H1 (cell line): ENCODE measurements around the gene ACACB. TPM values are rescaled to one million over a fixed set of nuclear protein-coding genes. Genes with fewer than 3 reads are reported as not detected.

Experiments used
- CTCF ChIA-PET: fragments of 300-600 bp; sonication (Branson Sonifier 250); formaldehyde crosslinking; loops from one replicate; lab custom pipeline; 2021; ENCODE audit not compliant: partially characterized antibody; lab: Charles Lee
- POLR2A ChIA-PET: fragments of 300-600 bp; sonication (Branson Sonifier 250); formaldehyde crosslinking; loops from one replicate; lab custom pipeline; 2021; ENCODE audit warnings: inconsistent platforms; ENCODE audit not compliant: partially characterized antibody; lab: Charles Lee
- DNase-seq, 2 experiments: peaks; one replicate each; pipeline versions ENCODE4 v3.0.0 to v3.0.0-alpha.2; 2010 to 2022; ENCODE audit warnings: low spot score in 2 of 2, low read depth in 1 of 2, mixed read lengths in 1 of 2
- FAIRE-seq: peaks from 2 replicates; lab custom pipeline; 2011; peaks lifted over from hg19 to GRCh38; lab: Jason Lieb, UNC
- H2AFZ ChIP-seq: 2 replicates; pipeline ENCODE4 v1.8.1; 2012; ENCODE audit warnings: low read length, inconsistent platforms
- H2AK5ac ChIP-seq: 2 replicates; pipeline ENCODE4 v1.6.1; 2013; ENCODE audit warnings: low read depth, low read length
- H2BK120ac ChIP-seq: replicated peaks from 2 replicates; pipeline ENCODE3; 2013; ENCODE audit warnings: low read depth, low read length, inconsistent platforms
- H2BK12ac ChIP-seq: 2 replicates; pipeline ENCODE4 v1.6.1; 2013; ENCODE audit warnings: low read depth, low read length
- H2BK15ac ChIP-seq: 2 replicates; pipeline ENCODE4 v1.6.1; 2013; ENCODE audit warnings: low read length
- H2BK20ac ChIP-seq: 2 replicates; pipeline ENCODE4 v1.6.1; 2013; ENCODE audit warnings: low read length
- H2BK5ac ChIP-seq: 2 replicates; pipeline ENCODE4 v1.6.1; 2013; ENCODE audit warnings: low read depth, low read length
- H3K14ac ChIP-seq: 2 replicates; pipeline ENCODE4 v1.6.1; 2013; ENCODE audit warnings: inconsistent platforms; ENCODE audit not compliant: insufficient read length
- H3K18ac ChIP-seq: 2 replicates; pipeline ENCODE4 v1.6.1; 2013; ENCODE audit warnings: low read length; ENCODE audit errors: extremely low read depth
- H3K23ac ChIP-seq: 2 replicates; pipeline ENCODE4 v1.6.1; 2013; ENCODE audit warnings: inconsistent platforms; ENCODE audit not compliant: insufficient read length
- H3K23me2 ChIP-seq: 2 replicates; pipeline ENCODE4 v1.6.1; 2013; ENCODE audit warnings: low read depth, low read length
- H3K27ac ChIP-seq: 2 replicates; pipeline ENCODE4 v1.6.1; 2011; ENCODE audit warnings: low read depth, low read length, inconsistent platforms
- H3K27me3 ChIP-seq, 4 experiments: replicated peaks in 1 of 4; 1 replicate in 1 of 4; 2 replicates in 3 of 4; pipeline versions ENCODE4 v1.6.1 to v1.8.1; 2011 to 2013; ENCODE audit warnings: low read length in 3 of 4, mild to moderate bottlenecking in 3 of 4, inconsistent platforms in 2 of 4, mixed read lengths in 2 of 4, moderate library complexity in 1 of 4; ENCODE audit not compliant: control insufficient read depth in 3 of 4, insufficient read depth in 3 of 4; ENCODE audit errors: extremely low read depth in 1 of 4
- H3K36me3 ChIP-seq, 4 experiments: 2 replicates each; pipeline versions ENCODE4 v1.6.1 to v1.8.1; 2011 to 2013; ENCODE audit warnings: mild to moderate bottlenecking in 4 of 4, low read length in 3 of 4, moderate library complexity in 2 of 4, control low read depth in 1 of 4, inconsistent platforms in 1 of 4; ENCODE audit not compliant: insufficient read depth in 4 of 4, control insufficient read depth in 2 of 4
- H3K4ac ChIP-seq: replicated peaks from 2 replicates; pipeline ENCODE3; 2013; ENCODE audit warnings: low read length, low read depth, mixed read lengths, inconsistent platforms; ENCODE audit not compliant: insufficient read length
- H3K4me1 ChIP-seq, 4 experiments: replicated peaks in 1 of 4; 1 replicate in 1 of 4; 2 replicates in 3 of 4; pipeline versions ENCODE4 v1.6.1 to v1.8.1; 2011 to 2013; ENCODE audit warnings: low read length in 3 of 4, inconsistent platforms in 2 of 4, mixed read lengths in 1 of 4; ENCODE audit not compliant: insufficient read depth in 4 of 4, control insufficient read depth in 3 of 4
- H3K4me2 ChIP-seq, 2 experiments: 2 replicates each; pipeline versions ENCODE4 v1.6.1 to v1.8.1; 2011 to 2013; ENCODE audit warnings: low read depth in 2 of 2, low read length in 2 of 2, control low read depth in 1 of 2, inconsistent platforms in 1 of 2, mild to moderate bottlenecking in 1 of 2; ENCODE audit not compliant: insufficient read depth in 1 of 2
- H3K4me3 ChIP-seq, 4 experiments: fragments of 200-600, 300-600 bp in 1 of 4; sonication (generic), shearing (Covaris generic), sonication (Bioruptor Twin) in 1 of 4; 2 replicates each; pipeline versions ENCODE4 v1.5.1 to v1.8.1; 2011 to 2016; ENCODE audit warnings: low read length in 4 of 4, low read depth in 3 of 4, control low read depth in 2 of 4, inconsistent platforms in 2 of 4, mild to moderate bottlenecking in 2 of 4, mixed read lengths in 1 of 4, moderate library complexity in 1 of 4; ENCODE audit not compliant: insufficient read depth in 2 of 4; ENCODE audit errors: extremely low read depth in 1 of 4
- H3K56ac ChIP-seq: replicated peaks from 2 replicates; pipeline ENCODE3; 2013; ENCODE audit warnings: low read depth, mild to moderate bottlenecking, mixed read lengths, low read length, inconsistent platforms; ENCODE audit not compliant: insufficient read length
- H3K79me1 ChIP-seq: 2 replicates; pipeline ENCODE4 v1.6.1; 2013; ENCODE audit warnings: low read depth, low read length, control low read depth
- H3K79me2 ChIP-seq, 2 experiments: 2 replicates each; pipeline versions ENCODE4 v1.6.1 to v1.8.1; 2012 to 2013; ENCODE audit warnings: low read length in 2 of 2, mild to moderate bottlenecking in 2 of 2, inconsistent platforms in 1 of 2; ENCODE audit not compliant: insufficient read depth in 2 of 2, control insufficient read depth in 1 of 2
- H3K9ac ChIP-seq, 4 experiments: replicated peaks in 1 of 4; 1 replicate in 1 of 4; 2 replicates in 3 of 4; pipeline versions ENCODE4 v1.6.1 to v1.8.1; 2011 to 2013; ENCODE audit warnings: low read depth in 3 of 4, low read length in 3 of 4, control low read depth in 2 of 4, mild to moderate bottlenecking in 2 of 4, moderate library complexity in 2 of 4, inconsistent platforms in 1 of 4; ENCODE audit errors: extremely low read depth in 1 of 4
- H3K9me3 ChIP-seq, 2 experiments: 2 replicates each; pipeline versions ENCODE4 v1.6.1 to v1.8.1; 2012 to 2013; ENCODE audit warnings: mild to moderate bottlenecking in 2 of 2, moderate library complexity in 2 of 2, control low read depth in 1 of 2, inconsistent platforms in 1 of 2, low read depth in 1 of 2, low read length in 1 of 2, mixed read lengths in 1 of 2; ENCODE audit not compliant: insufficient read depth in 2 of 2
- H4K20me1 ChIP-seq, 2 experiments: replicated peaks in 1 of 2; 2 replicates each; pipeline versions ENCODE3 to v1.8.1; 2011 to 2013; ENCODE audit warnings: inconsistent platforms in 2 of 2, low read length in 2 of 2, mild to moderate bottlenecking in 1 of 2; ENCODE audit not compliant: insufficient read depth in 2 of 2, control insufficient read depth in 1 of 2
- H4K5ac ChIP-seq: 2 replicates; pipeline ENCODE4 v1.6.1; 2013; ENCODE audit warnings: low read length, low read depth, mixed read lengths, inconsistent platforms; ENCODE audit not compliant: insufficient read length
- H4K8ac ChIP-seq: 2 replicates; pipeline ENCODE4 v1.8.0; 2013; ENCODE audit warnings: mild to moderate bottlenecking, moderate library complexity, low read length, inconsistent platforms; ENCODE audit not compliant: insufficient read depth; ENCODE audit errors: extremely low read depth
- H4K91ac ChIP-seq: replicated peaks from 2 replicates; pipeline ENCODE3; 2013; ENCODE audit warnings: low read length, mixed read lengths, inconsistent platforms; ENCODE audit not compliant: insufficient read length
- ATF2 ChIP-seq: IDR thresholded peaks from 2 replicates; pipeline ENCODE4 v1.6.1; 2012; ENCODE audit warnings: low read length, inconsistent platforms
- BRCA1 ChIP-seq: IDR thresholded peaks from 2 replicates; pipeline ENCODE4 v1.6.1; 2012; ENCODE audit warnings: low read depth, low read length, improper control_type of control experiment
- EGR1 ChIP-seq: IDR thresholded peaks from 2 replicates; pipeline ENCODE4 v1.6.1; 2011; ENCODE audit warnings: low read depth, low read length, borderline replicate concordance
- EZH2 ChIP-seq: fragments of 200-600 bp; sonication (generic); IDR thresholded peaks from 2 replicates; pipeline ENCODE4 v1.7.1; 2012; ENCODE audit warnings: low read depth, mild to moderate bottlenecking, moderate library complexity, low read length, inconsistent platforms; ENCODE audit not compliant: severe bottlenecking
- FOSL1 ChIP-seq: IDR thresholded peaks from 2 replicates; pipeline ENCODE4 v1.6.1; 2011; ENCODE audit warnings: mild to moderate bottlenecking, low read depth, low read length, moderate library complexity; ENCODE audit not compliant: insufficient read depth
- JUND ChIP-seq: IDR thresholded peaks from 2 replicates; pipeline ENCODE4 v1.6.1; 2011; ENCODE audit warnings: mild to moderate bottlenecking, improper control_type of control experiment, low read length
- NRF1 ChIP-seq: IDR thresholded peaks from 2 replicates; pipeline ENCODE4 v1.6.1; 2011; ENCODE audit warnings: mild to moderate bottlenecking, low read depth, low read length, improper control_type of control experiment
- SP2 ChIP-seq: IDR thresholded peaks from 2 replicates; pipeline ENCODE4 v1.6.1; 2012; ENCODE audit warnings: mild to moderate bottlenecking, low read length, inconsistent platforms
- TAF1 ChIP-seq: IDR thresholded peaks from 2 replicates; pipeline ENCODE4 v1.6.1; 2011; ENCODE audit warnings: mild to moderate bottlenecking, low read depth, low read length
- TAF7 ChIP-seq: optimal IDR thresholded peaks from 2 replicates; pipeline ENCODE3; 2011; ENCODE audit warnings: low read depth, mild to moderate bottlenecking, inconsistent platforms, low read length, moderate library complexity, borderline replicate concordance
- TCF12 ChIP-seq: IDR thresholded peaks from 2 replicates; pipeline ENCODE4 v1.6.1; 2011; ENCODE audit warnings: low read depth, mild to moderate bottlenecking, low read length
- USF2 ChIP-seq: IDR thresholded peaks from 2 replicates; pipeline ENCODE4 v1.6.1; 2011; ENCODE audit warnings: low read length, improper control_type of control experiment
- WGBS, 2 experiments: shearing (Covaris generic) in 1 of 2; methylation state at CpG; one replicate each; pipeline versions ENCODE4 v1.1.6 to v1.1.7; 2013 to 2015; ENCODE audit warnings: low lambda C conversion rate in 2 of 2, mixed read lengths in 2 of 2, inconsistent platforms in 1 of 2, low coverage in 1 of 2, missing lambda C conversion rate in 1 of 2; ENCODE audit not compliant: insufficient replicate concordance in 2 of 2, insufficient coverage in 1 of 2, insufficient read length in 1 of 2; ENCODE audit errors: extremely low coverage in 1 of 2, missing lambda C conversion rate in 1 of 2; 5-methylcytosine and 5-hydroxymethylcytosine counted together
- polyA plus RNA-seq, 7 experiments: library from polyadenylated mRNA; depleted of rRNA in 3 of 7; stranded (reverse) in 5 of 7; unstranded in 2 of 7; fragments of >200 nt in 5 of 7; fragments of 200-250 nt in 2 of 7; gene quantifications; 1 replicate in 5 of 7; 2 replicates in 1 of 7; 4 replicates in 1 of 7; pipeline versions ENCODE4 v1.2.1 to v1.2.3, GENCODE V29; 2011 to 2013; ENCODE audit warnings: missing spikeins in 2 of 7, mixed read lengths in 2 of 7
- total RNA-seq: library from RNA; stranded (reverse); fragmentation: NEBNext Ultra II Directional; extraction: Animal tissue kit (Norgen Biotek cat#: 25700); gene quantifications from 2 replicates; pipeline ENCODE4 v1.2.1, GENCODE V29; 2021

ACACB gene
- total and polyA plus RNA-seq, 2 of the 8 experiments (the other 6 are each of a cell fraction or from before 2014, with no cell fraction given) = 5.8 to 15.3 TPM

GRCh38 chr12:109258201-109258600 lies 141.8 kb downstream of the ACACB start:
- Histone ChIP-seq H3K4ac (no peak overlapping the region), H2BK120ac (no peak overlapping the region), H3K27me3 (no peaks in the 10 kb centered on the region), H3K79me2 (no peaks in the 10 kb centered on the region), H3K27ac (no peak overlapping the region), H3K4me2 (no peak overlapping the region), H3K4me3 (no peak overlapping the region), H4K8ac (no peak overlapping the region), H4K5ac (no peak overlapping the region), H4K91ac (no peak overlapping the region), H3K36me3 (no peaks in the 10 kb centered on the region; a peak in 1 of 8 replicates), H2BK20ac (no peak overlapping the region), H2AFZ (no peak overlapping the region), H3K9ac (no peak overlapping the region), H2BK12ac (no peak overlapping the region), H4K20me1 (no peaks in the 10 kb centered on the region), H3K4me1 (no peaks in the 10 kb centered on the region; a peak in 1 of 7 replicates), H3K23ac (no peak overlapping the region), H3K79me1 (no peaks in the 10 kb centered on the region), H3K14ac (no peak overlapping the region), H2BK15ac (no peak overlapping the region), H3K23me2 (no peaks in the 10 kb centered on the region), H3K9me3 (peaks cover 9 to 11% of the 10 kb centered on the region in 2 experiments; a peak in 1 of 4 replicates), H3K18ac (no peak overlapping the region), H3K56ac (no peak overlapping the region), H2AK5ac (no peak overlapping the region), H2BK5ac (no peak overlapping the region)
- DNase-seq (no peak), FAIRE-seq (no peak)
- ChIA-PET POLR2A (interaction anchor here (1.5 kb wide), 1 partner anchor 10 kb away, joined by 4 read pairs; no protein-coding TSS in a partner anchor), CTCF (interaction anchor here (1.0 to 1.2 kb wide), 2 partner anchors 10 to 127 kb away, joined by 3 to 4 read pairs; no protein-coding TSS in a partner anchor)
- 87% methylated on average over 5 of the region's 6 CpGs; no CpG with 5 or more reads in 1 of the 2 experiments for WGBS, 2 experiments
- TF ChIP-seq ATF2 (no peak), TAF7 (no peak), BRCA1 (no peak), SP2 (no peak), EZH2 (no peak), TCF12 (no peak), FOSL1 (no peak), JUND (no peak), EGR1 (no peak), USF2 (no peak), TAF1 (no peak), NRF1 (no peak)
